ENCODE measurements around the gene UMODL1.

GRCh38 chr21:42062236-42063022 lies 8.7 kb upstream of the UMODL1 start:
- TF ChIP-seq CTCF (IDR thresholded peaks at IDR 0.05; ENCODE audit: insufficient read depth, low read length) = no peak
- no peak for TF ChIP-seq REST (IDR thresholded peaks at IDR 0.05; ENCODE audit: insufficient replicate concordance, low read depth)
